ENCODE measurements around the gene IL1RN. TPM values are rescaled to one million over a fixed set of nuclear protein-coding genes. Genes with fewer than 3 reads are reported as not detected.

Gene IL1RN
- polyA plus RNA-seq, 1 donor (not counting 4 experiments of a cell fraction or from before 2014, with no cell fraction given), result 128 TPM

GRCh38 chr2:113169002-113169530, 41.7 kb downstream of the IL1RN start:
- peaks cover 10% of the 10 kb centered on the region for H3K4me1 ChIP-seq (ENCODE audit: control insufficient read depth, extremely low read depth, insufficient read depth, low read length)
- no peaks in the 10 kb centered on the region for H3K9me3 ChIP-seq (ENCODE audit: control insufficient read depth, low read depth, low read length)
- no peak overlapping the region for H3K4me2 ChIP-seq (ENCODE audit: control insufficient read depth, extremely low read depth, insufficient read depth, low read depth, low read length)
- TF ChIP-seq EZH2 (IDR thresholded peaks at IDR 0.05; ENCODE audit: low read length), result no peak
- no peak for TF ChIP-seq CTCF (optimal IDR thresholded peaks at IDR 0.05 in 1 of 3, IDR thresholded peaks at IDR 0.05 in 1 of 3, conservative IDR thresholded peaks at IDR 0.05 in 1 of 3; ENCODE audit: extremely low read depth in 1 of 3, insufficient read depth in 2 of 3, low read length in 3 of 3)
- H3K27me3 ChIP-seq (ENCODE audit: control insufficient read depth, extremely low read depth, insufficient read depth, low read length), result no peaks in the 10 kb centered on the region
- DNase-seq (ENCODE audit: low read depth, low spot score), result no peak
- H3K27ac ChIP-seq (ENCODE audit: control insufficient read depth, insufficient read depth, low read length), result no peak overlapping the region
- peaks cover 6% of the 10 kb centered on the region for H3K9me1 ChIP-seq (ENCODE audit: control insufficient read depth, extremely low read depth, insufficient read depth, low read length)
- H3K4me3 ChIP-seq (ENCODE audit: control insufficient read depth in 2 of 3, extremely low read depth in 1 of 3, insufficient read depth in 2 of 3, low read depth in 1 of 3, low read length in 3 of 3), result no peak overlapping the region
- peaks cover 13 to 21% of the 10 kb centered on the region in 2 experiments for H3K36me3 ChIP-seq (ENCODE audit: control insufficient read depth in 2 of 2, extremely low read depth in 1 of 2, insufficient read depth in 2 of 2, low read length in 2 of 2)
- no peak overlapping the region for H3K9ac ChIP-seq (ENCODE audit: control insufficient read depth, extremely low read depth, insufficient read depth, low read length)
- no peak for FAIRE-seq
- H2AFZ ChIP-seq (ENCODE audit: control insufficient read depth, low read length), result no peak overlapping the region
- peaks cover 26% of the 10 kb centered on the region for H3K79me2 ChIP-seq (ENCODE audit: control insufficient read depth, insufficient read depth, low read length)
- H4K20me1 ChIP-seq (ENCODE audit: control insufficient read depth, extremely low read depth, insufficient read depth, low read length), result peaks cover 7% of the 10 kb centered on the region
- dilution Hi-C loops (cut with MboI; ENCODE audit: extremely low pct_ligation_motif_present, low sequenced_read_pairs), result no loop called here

GRCh38 chr2:113169586-113169985, 42.2 kb downstream of the IL1RN start:
- H4K20me1 ChIP-seq (ENCODE audit: control insufficient read depth, extremely low read depth, insufficient read depth, low read length), result peaks cover 4% of the 10 kb centered on the region
- H3K9me1 ChIP-seq (ENCODE audit: control insufficient read depth, extremely low read depth, insufficient read depth, low read length), result peaks cover 2% of the 10 kb centered on the region
- no peak for TF ChIP-seq CTCF (optimal IDR thresholded peaks at IDR 0.05 in 1 of 3, IDR thresholded peaks at IDR 0.05 in 1 of 3, conservative IDR thresholded peaks at IDR 0.05 in 1 of 3; ENCODE audit: extremely low read depth in 1 of 3, insufficient read depth in 2 of 3, low read length in 3 of 3)
- no peak for TF ChIP-seq EZH2 (IDR thresholded peaks at IDR 0.05; ENCODE audit: low read length)
- H3K4me3 ChIP-seq (ENCODE audit: control insufficient read depth in 2 of 3, extremely low read depth in 1 of 3, insufficient read depth in 2 of 3, low read depth in 1 of 3, low read length in 3 of 3), result no peak overlapping the region
- dilution Hi-C loops (cut with MboI; ENCODE audit: extremely low pct_ligation_motif_present, low sequenced_read_pairs), result no loop called here
- H3K9me3 ChIP-seq (ENCODE audit: control insufficient read depth, low read depth, low read length), result no peaks in the 10 kb centered on the region
- DNase-seq (ENCODE audit: low read depth, low spot score), result no peak
- H3K4me1 ChIP-seq (ENCODE audit: control insufficient read depth, extremely low read depth, insufficient read depth, low read length), result peaks cover 5% of the 10 kb centered on the region
- no peaks in the 10 kb centered on the region for H3K27me3 ChIP-seq (ENCODE audit: control insufficient read depth, extremely low read depth, insufficient read depth, low read length)
- H2AFZ ChIP-seq (ENCODE audit: control insufficient read depth, low read length), result no peak overlapping the region
- no peak for FAIRE-seq
- H3K4me2 ChIP-seq (ENCODE audit: control insufficient read depth, extremely low read depth, insufficient read depth, low read depth, low read length), result no peak overlapping the region
- no peak overlapping the region for H3K27ac ChIP-seq (ENCODE audit: control insufficient read depth, insufficient read depth, low read length)
- H3K79me2 ChIP-seq (ENCODE audit: control insufficient read depth, insufficient read depth, low read length), result peaks cover 22% of the 10 kb centered on the region
- H3K36me3 ChIP-seq (ENCODE audit: control insufficient read depth in 2 of 2, extremely low read depth in 1 of 2, insufficient read depth in 2 of 2, low read length in 2 of 2), result peaks cover 13 to 21% of the 10 kb centered on the region in 2 experiments
- no peak overlapping the region for H3K9ac ChIP-seq (ENCODE audit: control insufficient read depth, extremely low read depth, insufficient read depth, low read length)
